Measurements from ENCODE around the gene ARHGEF19. TPM values are rescaled to one million over a fixed set of nuclear protein-coding genes. Genes with fewer than 3 reads are reported as not detected.

The ARHGEF19 gene
- total and polyA plus RNA-seq, 2 of the 13 experiments (the other 11 are each of a cell fraction or from before 2014, with no cell fraction given): 1.7 to 1.8 TPM

DNA sequence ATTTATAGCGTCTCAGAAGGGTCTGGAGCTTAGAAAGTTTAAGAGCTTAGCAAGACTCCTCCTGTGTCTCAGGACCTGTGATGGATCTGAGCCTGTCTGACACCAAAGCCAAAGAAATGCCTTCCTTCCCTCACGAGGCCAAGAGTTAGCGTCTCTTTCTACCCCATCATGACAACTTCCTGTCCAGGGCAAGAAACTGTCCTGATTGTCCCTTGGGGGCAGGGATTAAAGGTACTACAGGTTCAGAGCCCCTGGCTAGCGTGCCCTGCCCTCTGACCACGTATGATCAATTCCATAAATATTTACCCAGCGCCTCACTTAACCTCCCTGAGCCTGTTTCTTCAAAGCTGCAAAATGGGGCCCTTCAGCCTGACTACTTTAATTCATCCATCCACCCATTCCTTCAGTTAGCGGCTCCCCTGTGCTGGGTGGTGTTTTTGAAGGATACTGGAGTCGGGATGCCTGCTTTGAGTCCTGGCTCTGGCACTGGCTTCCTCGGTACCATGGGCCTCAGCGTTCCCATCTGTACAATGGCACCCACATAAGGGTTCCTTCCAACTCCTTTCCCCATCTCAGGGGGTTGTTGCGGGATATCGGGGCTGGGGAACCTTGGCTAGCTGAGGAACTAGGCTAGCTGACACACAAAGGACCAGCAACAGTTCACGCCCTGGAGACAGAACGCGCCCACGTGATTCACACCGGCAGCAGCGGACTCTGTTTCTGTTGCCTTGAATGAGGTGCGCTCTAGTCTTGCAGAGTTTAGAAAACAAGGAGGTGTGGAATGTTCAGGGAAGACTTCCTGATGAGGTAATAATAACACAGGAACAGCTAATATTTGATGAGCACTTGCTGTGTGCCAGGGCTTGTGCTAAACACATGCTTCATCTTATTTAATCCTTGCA, 33.6 kb downstream of the ARHGEF19 start (continued):
- TF ChIP-seq, protein P1, sequence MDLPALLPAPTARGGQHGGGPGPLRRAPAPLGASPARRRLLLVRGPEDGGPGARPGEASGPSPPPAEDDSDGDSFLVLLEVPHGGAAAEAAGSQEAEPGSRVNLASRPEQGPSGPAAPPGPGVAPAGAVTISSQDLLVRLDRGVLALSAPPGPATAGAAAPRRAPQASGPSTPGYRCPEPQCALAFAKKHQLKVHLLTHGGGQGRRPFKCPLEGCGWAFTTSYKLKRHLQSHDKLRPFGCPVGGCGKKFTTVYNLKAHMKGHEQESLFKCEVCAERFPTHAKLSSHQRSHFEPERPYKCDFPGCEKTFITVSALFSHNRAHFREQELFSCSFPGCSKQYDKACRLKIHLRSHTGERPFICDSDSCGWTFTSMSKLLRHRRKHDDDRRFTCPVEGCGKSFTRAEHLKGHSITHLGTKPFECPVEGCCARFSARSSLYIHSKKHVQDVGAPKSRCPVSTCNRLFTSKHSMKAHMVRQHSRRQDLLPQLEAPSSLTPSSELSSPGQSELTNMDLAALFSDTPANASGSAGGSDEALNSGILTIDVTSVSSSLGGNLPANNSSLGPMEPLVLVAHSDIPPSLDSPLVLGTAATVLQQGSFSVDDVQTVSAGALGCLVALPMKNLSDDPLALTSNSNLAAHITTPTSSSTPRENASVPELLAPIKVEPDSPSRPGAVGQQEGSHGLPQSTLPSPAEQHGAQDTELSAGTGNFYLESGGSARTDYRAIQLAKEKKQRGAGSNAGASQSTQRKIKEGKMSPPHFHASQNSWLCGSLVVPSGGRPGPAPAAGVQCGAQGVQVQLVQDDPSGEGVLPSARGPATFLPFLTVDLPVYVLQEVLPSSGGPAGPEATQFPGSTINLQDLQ (CRISPR knock-in tag; IDR thresholded peaks at IDR 0.05): no peak
- no peak for TF ChIP-seq ZNF557 (CRISPR knock-in tag; IDR thresholded peaks at IDR 0.05)
- TF ChIP-seq RBM39 (IDR thresholded peaks at IDR 0.05; ENCODE audit: low read depth, low read length, poor library complexity, severe bottlenecking): no peak
- no peak for TF ChIP-seq NONO (IDR thresholded peaks at IDR 0.05)
- TF ChIP-seq NONO (CRISPR knock-in tag; conservative IDR thresholded peaks at IDR 0.05): no peak; the same call in 1 of the 2 replicates
- TF ChIP-seq ZNF768 (CRISPR knock-in tag; IDR thresholded peaks at IDR 0.05): peak; percentile 54
- TF ChIP-seq KAT7 (CRISPR knock-in tag; IDR thresholded peaks at IDR 0.05; ENCODE audit: borderline replicate concordance): no peak
- TF ChIP-seq NR2F1 (CRISPR knock-in tag; IDR thresholded peaks at IDR 0.05): peak; percentile 45 to 63; a peak in 3 of 4 replicates
- no peak for TF ChIP-seq ZNF430 (CRISPR knock-in tag; IDR thresholded peaks at IDR 0.05)
- TF ChIP-seq NR2F2 (IDR thresholded peaks at IDR 0.05; ENCODE audit: borderline replicate concordance, low read depth): no peak
- TF ChIP-seq CAMTA2 (CRISPR knock-in tag; IDR thresholded peaks at IDR 0.05; ENCODE audit: borderline replicate concordance): no peak
- TF ChIP-seq ZNF598 (CRISPR knock-in tag; IDR thresholded peaks at IDR 0.05; ENCODE audit: borderline replicate concordance): no peak; the same call in 1 of the 2 replicates
- peak; percentile 84; the same call in 1 of the 2 replicates for TF ChIP-seq ZBTB20 (CRISPR knock-in tag; IDR thresholded peaks at IDR 0.05; ENCODE audit: borderline replicate concordance, low read depth)
- no peak for TF ChIP-seq ZFAT (CRISPR knock-in tag; conservative IDR thresholded peaks at IDR 0.05)
- TF ChIP-seq HNF4G (IDR thresholded peaks at IDR 0.05; ENCODE audit: borderline replicate concordance, low read depth, low read length): peak; percentile 66
- TF ChIP-seq HNF4G (CRISPR knock-in tag; IDR thresholded peaks at IDR 0.05; ENCODE audit: borderline replicate concordance, low read depth): peak; percentile 52; the same call in 1 of the 2 replicates
- TF ChIP-seq, protein P2, sequence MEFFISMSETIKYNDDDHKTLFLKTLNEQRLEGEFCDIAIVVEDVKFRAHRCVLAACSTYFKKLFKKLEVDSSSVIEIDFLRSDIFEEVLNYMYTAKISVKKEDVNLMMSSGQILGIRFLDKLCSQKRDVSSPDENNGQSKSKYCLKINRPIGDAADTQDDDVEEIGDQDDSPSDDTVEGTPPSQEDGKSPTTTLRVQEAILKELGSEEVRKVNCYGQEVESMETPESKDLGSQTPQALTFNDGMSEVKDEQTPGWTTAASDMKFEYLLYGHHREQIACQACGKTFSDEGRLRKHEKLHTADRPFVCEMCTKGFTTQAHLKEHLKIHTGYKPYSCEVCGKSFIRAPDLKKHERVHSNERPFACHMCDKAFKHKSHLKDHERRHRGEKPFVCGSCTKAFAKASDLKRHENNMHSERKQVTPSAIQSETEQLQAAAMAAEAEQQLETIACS (CRISPR knock-in tag; IDR thresholded peaks at IDR 0.05): no peak
- 0 out of 2 replicates have a peak, but pooled peaks have one; percentile 36 for TF ChIP-seq ZNF256 (CRISPR knock-in tag; conservative IDR thresholded peaks at IDR 0.05)
- peak; percentile 63; the same call in 1 of the 2 replicates for TF ChIP-seq ZNF543 (CRISPR knock-in tag; IDR thresholded peaks at IDR 0.05)
- TF ChIP-seq CCAR2 (optimal IDR thresholded peaks at IDR 0.05; ENCODE audit: low read depth, low read length): no peak
- TF ChIP-seq SMAD1 (CRISPR knock-in tag; IDR thresholded peaks at IDR 0.05; ENCODE audit: borderline replicate concordance, low read depth): no peak
- TF ChIP-seq ZNF431 (CRISPR knock-in tag; IDR thresholded peaks at IDR 0.05; ENCODE audit: borderline replicate concordance, low read depth): no peak
- TF ChIP-seq ZMAT5 (CRISPR knock-in tag; IDR thresholded peaks at IDR 0.05; ENCODE audit: borderline replicate concordance, low read depth): no peak

Measured in HepG2 (cell line).